Thoracic aorta (tissue), 2 donors: ENCODE results near the gene RPP38. TPM values are rescaled to one million over a fixed set of nuclear protein-coding genes. Genes with fewer than 3 reads are reported as not detected.

ENCODE experiments used
- ATAC-seq: fragments of 150-250 bp; one replicate; pipeline ENCODE4 v1.8.0; 2017; ENCODE audit warnings: low read depth; ENCODE audit not compliant: insufficient number of reproducible peaks, low FRiP score
- DNase-seq: peaks from one replicate; pipeline ENCODE4 v3.0.0-alpha.2; 2020; ENCODE audit warnings: low spot score
- H3K27ac ChIP-seq, 2 donors: fragments of 200-600 bp; sonication (generic); 1 replicate in 1 of 2; 2 replicates in 1 of 2; pipeline ENCODE4 v1.5.1; 2016; ENCODE audit warnings: mild to moderate bottlenecking in 2 of 2, moderate library complexity in 2 of 2
- H3K27me3 ChIP-seq: fragments of 200-600 bp; sonication (generic); replicated peaks from 2 replicates; pipeline ENCODE4 v1.6.0; 2016; ENCODE audit warnings: mild to moderate bottlenecking; ENCODE audit not compliant: insufficient read depth
- H3K36me3 ChIP-seq: fragments of 200-600 bp; sonication (generic); one replicate; pipeline ENCODE4 v1.5.1; 2016
- H3K4me1 ChIP-seq, 2 donors: fragments of 200-600 bp; sonication (generic); 1 replicate in 1 of 2; 2 replicates in 1 of 2; pipeline versions ENCODE4 v1.5.1 to v1.6.0; 2016; ENCODE audit warnings: low read depth in 2 of 2, mild to moderate bottlenecking in 1 of 2; ENCODE audit not compliant: control insufficient read depth in 1 of 2
- H3K4me3 ChIP-seq: fragments of 200-600 bp; sonication (generic); 2 replicates; pipeline ENCODE4 v1.5.1; 2016; ENCODE audit warnings: mild to moderate bottlenecking
- H3K9me3 ChIP-seq: fragments of 200-600 bp; sonication (generic); 2 replicates; pipeline ENCODE4 v1.5.1; 2016
- total RNA-seq, 2 donors: library from RNA; depleted of rRNA; stranded (reverse); fragments of >200 nt; gene quantifications; one replicate each; pipeline versions ENCODE4 v1.1.0 to v1.2.3, GENCODE V29; 2016
- TF ChIP-seq, protein P1 (sequence below): fragments of 200-600 bp; sonication (generic); IDR thresholded peaks from one replicate; pipeline ENCODE4 v1.5.1; 2019; ENCODE audit warnings: antibody characterized with exemption

The RPP38 gene, protein sequence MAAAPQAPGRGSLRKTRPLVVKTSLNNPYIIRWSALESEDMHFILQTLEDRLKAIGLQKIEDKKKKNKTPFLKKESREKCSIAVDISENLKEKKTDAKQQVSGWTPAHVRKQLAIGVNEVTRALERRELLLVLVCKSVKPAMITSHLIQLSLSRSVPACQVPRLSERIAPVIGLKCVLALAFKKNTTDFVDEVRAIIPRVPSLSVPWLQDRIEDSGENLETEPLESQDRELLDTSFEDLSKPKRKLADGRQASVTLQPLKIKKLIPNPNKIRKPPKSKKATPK
- total RNA-seq: 10 to 100 TPM in 1 of 2 donors, 1 to 10 TPM in 1; 7.3 to 13.1 TPM

DNA sequence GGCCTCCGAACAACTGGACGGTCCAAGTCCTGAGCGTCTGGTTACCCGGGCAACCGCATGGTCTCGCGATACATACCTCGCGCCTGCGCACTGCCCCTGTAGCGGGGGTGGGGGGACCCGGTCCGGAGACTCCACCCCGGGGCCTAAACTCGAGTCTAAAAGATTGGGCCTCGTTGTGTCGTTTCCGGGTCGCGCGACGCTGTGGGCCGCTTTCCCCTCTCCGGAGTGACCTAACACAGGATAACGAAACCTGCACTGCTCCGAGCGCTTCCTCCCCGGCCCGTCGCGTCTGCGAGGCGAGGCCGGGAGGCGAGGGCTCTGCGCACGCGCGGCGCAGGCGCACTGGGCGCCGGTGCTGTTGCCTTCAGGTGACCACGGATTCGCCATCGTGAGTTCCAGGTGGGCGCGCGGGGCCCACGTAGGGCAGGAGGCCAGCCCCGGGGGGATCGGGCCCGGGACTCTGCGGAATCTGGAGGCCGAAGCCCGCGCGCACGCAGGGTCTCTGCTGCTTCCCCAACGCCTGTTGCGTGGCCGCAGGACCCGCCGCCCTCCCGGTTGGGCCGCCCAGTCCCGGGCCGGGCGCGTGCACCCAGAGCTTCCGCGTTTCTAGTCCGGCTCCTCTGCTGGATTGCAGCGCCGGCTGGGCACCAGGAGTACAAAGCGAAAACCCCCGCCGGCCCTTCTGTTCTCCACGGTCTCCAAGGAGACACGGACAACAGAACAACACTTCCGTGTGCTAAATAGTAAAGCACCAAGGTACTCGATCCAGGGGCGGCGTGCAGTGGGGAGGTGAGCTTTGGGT lies at the start of gene RPP38:
RPP38 (plus strand) TSS at position 345 of the 802 bp plus-strand sequence. CDS start 5,960 bp downstream, outside the sequence.
- TF ChIP-seq, protein P1, sequence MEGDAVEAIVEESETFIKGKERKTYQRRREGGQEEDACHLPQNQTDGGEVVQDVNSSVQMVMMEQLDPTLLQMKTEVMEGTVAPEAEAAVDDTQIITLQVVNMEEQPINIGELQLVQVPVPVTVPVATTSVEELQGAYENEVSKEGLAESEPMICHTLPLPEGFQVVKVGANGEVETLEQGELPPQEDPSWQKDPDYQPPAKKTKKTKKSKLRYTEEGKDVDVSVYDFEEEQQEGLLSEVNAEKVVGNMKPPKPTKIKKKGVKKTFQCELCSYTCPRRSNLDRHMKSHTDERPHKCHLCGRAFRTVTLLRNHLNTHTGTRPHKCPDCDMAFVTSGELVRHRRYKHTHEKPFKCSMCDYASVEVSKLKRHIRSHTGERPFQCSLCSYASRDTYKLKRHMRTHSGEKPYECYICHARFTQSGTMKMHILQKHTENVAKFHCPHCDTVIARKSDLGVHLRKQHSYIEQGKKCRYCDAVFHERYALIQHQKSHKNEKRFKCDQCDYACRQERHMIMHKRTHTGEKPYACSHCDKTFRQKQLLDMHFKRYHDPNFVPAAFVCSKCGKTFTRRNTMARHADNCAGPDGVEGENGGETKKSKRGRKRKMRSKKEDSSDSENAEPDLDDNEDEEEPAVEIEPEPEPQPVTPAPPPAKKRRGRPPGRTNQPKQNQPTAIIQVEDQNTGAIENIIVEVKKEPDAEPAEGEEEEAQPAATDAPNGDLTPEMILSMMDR: no peak
- peak within 1 kb of the TSS; percentile 86 for H3K4me3 ChIP-seq
- peak; percentile 99 for ATAC-seq
- peak within 1 kb of the TSS; percentile 95 to 97 for H3K27ac ChIP-seq
- H3K4me1 ChIP-seq: peaks cover 18 to 28% of the 10 kb centered on the region in 2 donors
- no peaks in the 10 kb centered on the region for H3K9me3 ChIP-seq
- peak; percentile 88 for DNase-seq
- peaks cover 9% of the 10 kb centered on the region for H3K36me3 ChIP-seq
- no peaks in the 10 kb centered on the region for H3K27me3 ChIP-seq

DNA sequence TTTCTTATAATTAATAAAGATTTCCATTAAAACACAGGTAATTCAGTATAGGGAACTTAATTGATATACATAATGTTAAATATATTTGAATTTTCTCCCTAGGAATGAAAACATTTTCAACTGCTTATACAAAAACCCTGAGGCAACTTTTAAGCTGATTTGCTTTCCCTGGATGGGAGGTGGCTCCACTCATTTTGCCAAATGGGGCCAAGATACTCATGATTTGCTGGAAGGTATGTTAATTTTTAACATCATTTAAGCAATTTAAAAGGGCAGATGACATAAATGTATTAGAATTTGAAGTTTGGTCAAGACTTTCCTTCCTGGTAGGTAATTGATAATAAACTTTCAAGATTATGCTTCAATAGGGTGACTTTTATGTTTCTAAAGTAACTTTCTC lies 47.6 kb upstream of the RPP38 start:
- DNase-seq (no peak), ATAC-seq (no peak)
- Histone ChIP-seq H3K4me1 (peaks cover 14 to 25% of the 10 kb centered on the region in 2 donors), H3K4me3 (no peak overlapping the region), H3K27me3 (no peaks in the 10 kb centered on the region), H3K36me3 (no peaks in the 10 kb centered on the region), H3K27ac (no peak overlapping the region), H3K9me3 (no peaks in the 10 kb centered on the region)
- TF ChIP-seq, protein P1: no peak

DNA sequence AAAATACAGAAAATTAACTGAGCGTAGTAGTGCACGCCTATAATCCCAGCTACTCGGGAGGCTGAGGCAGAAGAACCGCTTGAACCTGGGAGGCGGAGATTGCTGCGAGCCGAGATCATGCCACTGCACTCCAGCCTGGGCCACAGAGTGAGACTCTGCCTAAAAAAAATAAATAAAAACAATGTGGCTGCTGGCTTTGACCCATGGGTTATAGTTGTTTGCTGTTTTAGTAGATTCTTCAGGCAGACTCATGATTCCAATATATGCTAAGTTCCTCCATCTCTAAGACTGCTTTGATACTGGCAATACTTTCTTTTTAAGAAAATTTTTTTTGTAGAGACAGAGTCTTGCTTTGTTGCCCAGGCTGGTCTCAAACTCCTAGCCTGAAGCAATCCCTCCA lies 45.0 kb upstream of the RPP38 start:
- Histone ChIP-seq H3K36me3 (no peaks in the 10 kb centered on the region), H3K27ac (no peak overlapping the region), H3K9me3 (no peaks in the 10 kb centered on the region), H3K4me3 (no peak overlapping the region), H3K27me3 (no peaks in the 10 kb centered on the region), H3K4me1 (peaks cover 2 to 4% of the 10 kb centered on the region in 2 donors)
- TF ChIP-seq, protein P1: no peak
- ATAC-seq (no peak), DNase-seq (no peak)

DNA sequence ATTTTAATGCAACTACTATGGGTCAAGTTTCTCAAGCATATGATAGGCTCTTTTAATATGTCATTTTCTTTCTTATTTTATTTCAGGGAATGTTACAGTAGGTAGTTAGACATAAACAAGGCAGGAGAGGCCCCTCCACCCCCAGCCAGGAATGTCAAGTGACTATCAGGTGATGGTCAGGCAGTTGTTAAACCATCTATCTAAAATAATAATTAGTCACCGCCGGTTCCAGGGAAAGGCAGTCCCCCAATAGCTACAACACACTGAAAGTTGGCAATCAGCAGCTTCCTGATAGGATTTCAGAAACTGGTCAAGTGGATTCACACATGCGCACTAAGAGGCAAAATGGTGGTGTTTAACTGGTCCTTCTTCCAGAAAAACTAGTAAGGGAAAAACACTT lies 44.1 kb upstream of the RPP38 start:
- DNase-seq (no peak), ATAC-seq (no peak)
- Histone ChIP-seq H3K27ac (no peak overlapping the region), H3K36me3 (no peaks in the 10 kb centered on the region), H3K4me3 (no peak overlapping the region), H3K9me3 (no peaks in the 10 kb centered on the region), H3K4me1 (no peaks in the 10 kb centered on the region), H3K27me3 (no peaks in the 10 kb centered on the region)
- TF ChIP-seq, protein P1: no peak

DNA sequence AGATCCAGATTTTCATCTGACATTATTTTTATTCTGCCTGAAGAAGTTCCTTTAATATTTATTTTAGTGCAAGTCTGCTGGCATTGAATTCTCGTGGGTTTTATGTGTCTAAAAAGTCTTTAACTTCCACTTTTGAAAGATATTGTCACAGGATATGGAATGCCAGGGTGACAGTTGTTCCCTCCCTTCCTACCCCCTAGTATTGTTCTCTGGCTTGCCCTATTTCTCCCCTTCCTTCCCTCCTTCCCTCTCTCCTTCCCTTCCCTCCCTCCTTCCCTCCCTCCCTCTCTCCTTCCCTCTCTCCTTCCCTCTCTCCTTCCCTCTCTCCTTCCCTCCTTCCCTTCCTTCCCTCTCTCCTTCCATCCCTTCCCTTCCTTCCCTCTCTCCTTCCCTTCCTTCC lies 38.5 kb upstream of the RPP38 start:
- no peak overlapping the region for H3K27ac ChIP-seq
- H3K9me3 ChIP-seq: peaks cover 12% of the 10 kb centered on the region
- no peaks in the 10 kb centered on the region for H3K27me3 ChIP-seq
- no peak for DNase-seq
- TF ChIP-seq, protein P1: no peak
- no peak overlapping the region for H3K4me3 ChIP-seq
- no peaks in the 10 kb centered on the region for H3K36me3 ChIP-seq
- no peak for ATAC-seq
- H3K4me1 ChIP-seq: no peaks in the 10 kb centered on the region
